Measurements from ENCODE around the gene HCFC1R1.
"Not testable (repeated sequence)": the region's sequence is repeated elsewhere in the genome, so short reads cannot be mapped to it uniquely, and the experiment has no call there.

HCFC1R1 gene

GRCh38 chr16:3023669-3024478, at the start of gene HCFC1R1, which contains the start of gene THOC6:
Gene HCFC1R1, minus strand, starts transcription at chr16:3023942. Its CDS starts 1 bp downstream, at chr16:3023941.
Gene THOC6, plus strand, starts transcription at chr16:3024035. Its CDS starts 292 bp downstream, at chr16:3024327.
- DNase-seq, result peak; percentile 97

- no peak for DNase-seq
Observed at GRCh38 chr16:3073448-3073847, 49.7 kb upstream of the HCFC1R1 start.

- not testable (repeated sequence) for DNase-seq
Observed at GRCh38 chr16:3072576-3073263, 49.0 kb upstream of the HCFC1R1 start.

GRCh38 chr16:3072148-3072547, 48.4 kb upstream of the HCFC1R1 start:
- DNase-seq, result not testable (repeated sequence)

- DNase-seq, result no peak
Observed at GRCh38 chr16:3071655-3072054, 47.9 kb upstream of the HCFC1R1 start.

GRCh38 chr16:3070608-3071111, 46.9 kb upstream of the HCFC1R1 start:
- DNase-seq, result no peak

GRCh38 chr16:3069146-3069545, 45.4 kb upstream of the HCFC1R1 start:
- not testable (repeated sequence) for DNase-seq

GRCh38 chr16:3068487-3068886, 44.7 kb upstream of the HCFC1R1 start:
- DNase-seq, result no peak

GRCh38 chr16:3066440-3066748, 42.7 kb upstream of the HCFC1R1 start:
- DNase-seq, result no peak

- DNase-seq, result no peak
Observed at GRCh38 chr16:3065742-3066439, 42.1 kb upstream of the HCFC1R1 start.

GRCh38 chr16:3065069-3065741, 41.5 kb upstream of the HCFC1R1 start, which contains the start of gene IL32:
Gene IL32, plus strand, starts transcription at chr16:3065640. Its CDS starts 172 bp downstream, at chr16:3065812.
- DNase-seq, result no peak

GRCh38 chr16:3063625-3064386, 40.1 kb upstream of the HCFC1R1 start:
- no peak for DNase-seq

GRCh38 chr16:3062553-3062952, 38.8 kb upstream of the HCFC1R1 start:
- no peak for DNase-seq

- DNase-seq, result no peak
Observed at GRCh38 chr16:3060339-3061127, 36.8 kb upstream of the HCFC1R1 start.

- DNase-seq, result no peak
Observed at GRCh38 chr16:3059723-3060242, 36.0 kb upstream of the HCFC1R1 start.

- peak; percentile 75 for DNase-seq
Observed at GRCh38 chr16:3059041-3059722, 35.4 kb upstream of the HCFC1R1 start.

GRCh38 chr16:3058139-3059030, 34.6 kb upstream of the HCFC1R1 start:
- no peak for DNase-seq

- DNase-seq, result no peak
Observed at GRCh38 chr16:3057181-3058138, 33.7 kb upstream of the HCFC1R1 start.

All from NCI-H2171 (cell line).